HepG2 (cell line): ENCODE measurements around the gene IRAK1BP1. TPM values are rescaled to one million over a fixed set of nuclear protein-coding genes. Genes with fewer than 3 reads are reported as not detected.
A peak's percentile ranks its signal among the peaks of the same experiment; 100 is the strongest.

ENCODE experiments used
- BRD4 ChIP-seq: sonication (generic); formaldehyde crosslinking; IDR thresholded peaks from 2 replicates; pipeline ENCODE4 v1.4.0; 2020; ENCODE audit warnings: missing genetic modification reagents
- CBX1 ChIP-seq: IDR thresholded peaks from one replicate; pipeline ENCODE4 v1.6.1; 2016; ENCODE audit warnings: antibody characterized with exemption, low read depth
- CCDC6 ChIP-seq: sonication (generic); formaldehyde crosslinking; IDR thresholded peaks from 2 replicates; pipeline ENCODE4 v1.8.1; 2022; ENCODE audit warnings: mild to moderate bottlenecking, missing genetic modification reagents, moderate library complexity
- IRF9 ChIP-seq: sonication (generic); formaldehyde crosslinking; IDR thresholded peaks from 2 replicates; pipeline ENCODE4 v1.8.0; 2022; ENCODE audit warnings: missing genetic modification reagents, mild to moderate bottlenecking, borderline replicate concordance
- MED1 ChIP-seq: sonication (generic); formaldehyde crosslinking; IDR thresholded peaks from 2 replicates; pipeline ENCODE4 v1.4.0; 2020; ENCODE audit warnings: missing genetic modification reagents
- MED8 ChIP-seq: sonication (generic); formaldehyde crosslinking; IDR thresholded peaks from 2 replicates; pipeline ENCODE4 v1.8.1; 2023; ENCODE audit warnings: mild to moderate bottlenecking, missing genetic modification reagents; ENCODE audit not compliant: insufficient replicate concordance
- PCBP2 ChIP-seq: fragments of 200-400 bp; formaldehyde crosslinking; optimal IDR thresholded peaks from 2 replicates; pipeline ENCODE3; 2018; ENCODE audit warnings: low read length, low read depth; ENCODE audit not compliant: poor library complexity, severe bottlenecking
- RBM22 ChIP-seq: fragments of 200-400 bp; formaldehyde crosslinking; optimal IDR thresholded peaks from 2 replicates; pipeline ENCODE3; 2017; ENCODE audit warnings: mild to moderate bottlenecking, low read length, moderate library complexity
- RXRB ChIP-seq: IDR thresholded peaks from 2 replicates; pipeline ENCODE4 v1.6.1; 2016; ENCODE audit warnings: borderline replicate concordance, missing genetic modification reagents, missing compliant biosample characterization
- USF2 ChIP-seq, 2 experiments: sonication (generic) in 1 of 2; formaldehyde crosslinking in 1 of 2; IDR thresholded peaks; 2 replicates each; pipeline versions ENCODE4 v1.5.1 to v1.6.1; 2011 to 2020; ENCODE audit warnings: borderline replicate concordance in 1 of 2, low read depth in 1 of 2, low read length in 1 of 2, mild to moderate bottlenecking in 1 of 2, missing genetic modification reagents in 1 of 2, moderate library complexity in 1 of 2
- ZBTB34 ChIP-seq: sonication (generic); formaldehyde crosslinking; IDR thresholded peaks from 2 replicates; pipeline ENCODE4 v1.8.0; 2022; ENCODE audit warnings: mild to moderate bottlenecking, missing genetic modification reagents
- ZEB1 ChIP-seq: IDR thresholded peaks from 2 replicates; pipeline ENCODE4 v1.6.1; 2012; ENCODE audit warnings: mild to moderate bottlenecking, low read depth, inconsistent platforms; ENCODE audit not compliant: insufficient replicate concordance
- ZKSCAN5 ChIP-seq: sonication (generic); formaldehyde crosslinking; IDR thresholded peaks from 2 replicates; pipeline ENCODE4 v1.5.1; 2020; ENCODE audit warnings: mild to moderate bottlenecking, missing genetic modification reagents
- ZNF414 ChIP-seq: sonication (generic); formaldehyde crosslinking; IDR thresholded peaks from 2 replicates; pipeline ENCODE4 v1.5.0; 2020; ENCODE audit warnings: missing genetic modification reagents
- ZNF44 ChIP-seq: sonication (generic); formaldehyde crosslinking; IDR thresholded peaks from 2 replicates; pipeline ENCODE4 v1.5.1; 2020; ENCODE audit warnings: mild to moderate bottlenecking, missing genetic modification reagents
- ZNF547 ChIP-seq: sonication (generic); formaldehyde crosslinking; IDR thresholded peaks from 2 replicates; pipeline ENCODE4 v1.5.1; 2020; ENCODE audit warnings: mild to moderate bottlenecking, missing genetic modification reagents
- ZNF576 ChIP-seq: sonication (generic); formaldehyde crosslinking; IDR thresholded peaks from 2 replicates; pipeline ENCODE4 v1.4.0; 2020; ENCODE audit warnings: mild to moderate bottlenecking, missing genetic modification reagents
- ZNF619 ChIP-seq: sonication (generic); formaldehyde crosslinking; IDR thresholded peaks from 2 replicates; pipeline ENCODE4 v1.4.0; 2020; ENCODE audit warnings: mild to moderate bottlenecking, missing genetic modification reagents
- ZNF891 ChIP-seq: sonication (generic); formaldehyde crosslinking; IDR thresholded peaks from 2 replicates; pipeline ENCODE4 v1.5.0; 2020; ENCODE audit warnings: mild to moderate bottlenecking, missing genetic modification reagents
- ZSCAN22 ChIP-seq: sonication (generic); formaldehyde crosslinking; IDR thresholded peaks from 2 replicates; pipeline ENCODE4 v1.4.0; 2020; ENCODE audit warnings: mild to moderate bottlenecking, missing genetic modification reagents
- polyA plus RNA-seq, 8 experiments: library from polyadenylated mRNA; depleted of rRNA in 3 of 8; stranded (reverse) in 7 of 8; unstranded in 1 of 8; fragments of >200 nt; fragmentation: Illumina TruSeq in 4 of 8; extraction: Trizol in 4 of 8; gene quantifications; 2 replicates each; pipeline versions ENCODE4 v1.2.1 to v1.2.3, GENCODE V29; 2011 to 2016; ENCODE audit warnings: low read depth in 4 of 8, missing spikeins in 1 of 8, mixed read lengths in 1 of 8; ENCODE audit not compliant: insufficient read depth in 1 of 8
- total RNA-seq, 5 experiments: library from RNA; depleted of rRNA; stranded (reverse); fragments of >200 nt; fragmentation: Illumina TruSeq; extraction: Trizol; gene quantifications; 2 replicates each; pipeline ENCODE4 v1.2.3, GENCODE V29; 2016; ENCODE audit warnings: low read depth in 1 of 5

Gene IRAK1BP1
- total and polyA plus RNA-seq, 2 of the 13 experiments (the other 11 are each of a cell fraction or from before 2014, with no cell fraction given), result 0.86 to 1.5 TPM

GRCh38 chr6:78867370-78868040, at the start of gene IRAK1BP1 (continued):
- TF ChIP-seq ZNF891 (0 out of 2 replicates have a peak, but pooled peaks have one; percentile 83), RXRB (CRISPR knock-in tag) (0 out of 2 replicates have a peak, but pooled peaks have one; percentile 10), ZNF576 (CRISPR knock-in tag) (no peak), ZNF619 (CRISPR knock-in tag) (0 out of 2 replicates have a peak, but pooled peaks have one; percentile 23), ZNF44 (no peak), BRD4 (CRISPR knock-in tag) (no peak; the same call in 1 of the 2 replicates), ZEB1 (no peak), USF2 (IDR thresholded peaks at IDR 0.05; ENCODE audit: low read depth, low read length) (no peak), USF2 (CRISPR knock-in tag; IDR thresholded peaks at IDR 0.05; ENCODE audit: borderline replicate concordance) (no peak), MED1 (CRISPR knock-in tag) (peak; percentile 23; the same call in 1 of the 2 replicates), CBX1 (no peak), ZNF547 (CRISPR knock-in tag) (peak; percentile 68; the same call in 1 of the 2 replicates), PCBP2 (no peak), RBM22 (no peak), ZSCAN22 (CRISPR knock-in tag) (no peak), ZBTB34 (CRISPR knock-in tag) (peak; percentile 80; the same call in 1 of the 2 replicates), MED8 (CRISPR knock-in tag) (no peak), ZKSCAN5 (no peak), IRF9 (no peak), ZNF414 (CRISPR knock-in tag) (no peak), CCDC6 (CRISPR knock-in tag) (no peak)
